Kidney glomerular epithelial cell (primary cell): Measurements from ENCODE around the gene PCOLCE2.
A peak's percentile ranks its signal among the peaks of the same experiment; 100 is the strongest.

ENCODE experiments used
- DNase-seq: peaks from one replicate; lab custom pipeline; 2025; lab: John Stamatoyannopoulos, UW

PCOLCE2 gene

GRCh38 chr3:142815803-142816202, 73.1 kb downstream of the PCOLCE2 start:
- DNase-seq, result no peak

GRCh38 chr3:142809259-142809658, 79.6 kb downstream of the PCOLCE2 start:
- no peak for DNase-seq

GRCh38 chr3:142808103-142808917, 80.6 kb downstream of the PCOLCE2 start:
- DNase-seq, result peak; percentile 40

GRCh38 chr3:142802891-142803290, 86.0 kb downstream of the PCOLCE2 start:
- DNase-seq, result no peak

- no peak for DNase-seq
These were observed 87.1 kb downstream of the PCOLCE2 start for GRCh38 chr3:142801746-142802145.

GRCh38 chr3:142796823-142797222, 92.1 kb downstream of the PCOLCE2 start:
- DNase-seq, result no peak

- DNase-seq, result no peak
These were observed 93.6 kb downstream of the PCOLCE2 start for GRCh38 chr3:142795332-142795731.

GRCh38 chr3:142794508-142794907, 94.4 kb downstream of the PCOLCE2 start:
- DNase-seq, result no peak

- no peak for DNase-seq
These were observed 101.2 kb downstream of the PCOLCE2 start for GRCh38 chr3:142787719-142788118.

GRCh38 chr3:142785996-142786395, 102.9 kb downstream of the PCOLCE2 start:
- DNase-seq, result no peak

- no peak for DNase-seq
These were observed 104.7 kb downstream of the PCOLCE2 start for GRCh38 chr3:142784228-142784627.

GRCh38 chr3:142782616-142783015, 106.3 kb downstream of the PCOLCE2 start:
- no peak for DNase-seq

- DNase-seq, result no peak
These were observed 109.3 kb downstream of the PCOLCE2 start for GRCh38 chr3:142779591-142779990.

GRCh38 chr3:142778541-142778940, 110.3 kb downstream of the PCOLCE2 start:
- DNase-seq, result no peak

- no peak for DNase-seq
These were observed 111.0 kb downstream of the PCOLCE2 start for GRCh38 chr3:142777927-142778326.

GRCh38 chr3:142768338-142768737, 120.5 kb downstream of the PCOLCE2 start:
- DNase-seq, result no peak
